ENCODE results near the gene NPAS3. TPM values are rescaled to one million over a fixed set of nuclear protein-coding genes. Genes with fewer than 3 reads are reported as not detected.

The NPAS3 gene
- total and polyA plus RNA-seq, 2 of the 8 experiments (the other 6 are each of a cell fraction or from before 2014, with no cell fraction given) = 0.11 to 0.60 TPM

GRCh38 chr14:33774723-33775470, 836.2 kb downstream of the NPAS3 start:
- POLR2A ChIA-PET (ENCODE audit: partially characterized antibody) = no interaction called here

More at GRCh38 chr14:33774723-33775470, 836.2 kb downstream of the NPAS3 start:
- Histone ChIP-seq H3K9me3 (ENCODE audit: insufficient read depth in 2 of 2, low read depth in 1 of 2, low read length in 1 of 2) (no peaks in the 10 kb centered on the region), H3K4me1 (replicated peaks in 1 of 4; ENCODE audit: control insufficient read depth in 3 of 4, insufficient read depth in 4 of 4, low read length in 3 of 4) (peaks cover 0 to 11% (median 0%) of the 10 kb centered on the region in 4 experiments; a peak in 2 of 7 replicates), H2AK5ac (ENCODE audit: low read depth, low read length) (no peak overlapping the region), H2BK20ac (ENCODE audit: low read length) (no peak overlapping the region), H3K9ac (replicated peaks in 1 of 4; ENCODE audit: extremely low read depth in 1 of 4, low read depth in 3 of 4, low read length in 3 of 4) (no peak overlapping the region; a peak in 1 of 7 replicates), H4K20me1 (replicated peaks in 1 of 2; ENCODE audit: control insufficient read depth in 1 of 2, insufficient read depth in 2 of 2, low read length in 2 of 2) (no peaks in the 10 kb centered on the region), H4K91ac (replicated peaks; ENCODE audit: insufficient read length, low read length) (no peak overlapping the region), H3K18ac (ENCODE audit: extremely low read depth, low read length) (no peak overlapping the region), H3K56ac (replicated peaks; ENCODE audit: insufficient read length, low read depth, low read length) (no peak overlapping the region), H3K4me2 (ENCODE audit: insufficient read depth in 1 of 2, low read depth in 2 of 2, low read length in 2 of 2) (no peak overlapping the region), H3K23ac (ENCODE audit: insufficient read length) (no peak overlapping the region), H3K27ac (ENCODE audit: low read depth, low read length) (no peak overlapping the region), H2BK15ac (ENCODE audit: low read length) (no peak overlapping the region), H2BK5ac (ENCODE audit: low read depth, low read length) (no peak overlapping the region), H3K23me2 (ENCODE audit: low read depth, low read length) (no peaks in the 10 kb centered on the region), H2BK12ac (ENCODE audit: low read depth, low read length) (no peak overlapping the region), H3K79me1 (ENCODE audit: low read depth, low read length) (no peaks in the 10 kb centered on the region), H3K36me3 (ENCODE audit: control insufficient read depth in 2 of 4, insufficient read depth in 4 of 4, low read length in 3 of 4) (no peaks in the 10 kb centered on the region), H3K4ac (replicated peaks; ENCODE audit: insufficient read length, low read depth, low read length) (no peak overlapping the region), H4K5ac (ENCODE audit: insufficient read length, low read depth, low read length) (no peak overlapping the region), H2AFZ (ENCODE audit: low read length) (no peak overlapping the region), H3K4me3 (ENCODE audit: extremely low read depth in 1 of 4, insufficient read depth in 2 of 4, low read depth in 3 of 4, low read length in 4 of 4) (no peak overlapping the region), H2BK120ac (replicated peaks; ENCODE audit: low read depth, low read length) (no peak overlapping the region), H3K27me3 (replicated peaks in 1 of 4; ENCODE audit: control insufficient read depth in 3 of 4, extremely low read depth in 1 of 4, insufficient read depth in 3 of 4, low read length in 3 of 4) (no peaks in the 10 kb centered on the region), H3K79me2 (ENCODE audit: control insufficient read depth in 1 of 2, insufficient read depth in 2 of 2, low read length in 2 of 2) (no peaks in the 10 kb centered on the region), H3K14ac (ENCODE audit: insufficient read length) (no peak overlapping the region), H4K8ac (ENCODE audit: extremely low read depth, insufficient read depth, low read length) (no peak overlapping the region)
- DNase-seq (ENCODE audit: low read depth in 1 of 2, low spot score in 2 of 2) (no peak), FAIRE-seq (no peak)
- CTCF ChIA-PET (ENCODE audit: partially characterized antibody) = interaction anchor here (1.1 to 1.9 kb wide), 2 partner anchors 18 to 21 kb away, joined by 3 to 7 read pairs; no protein-coding TSS in a partner anchor
- WGBS, 2 experiments (ENCODE audit: extremely low coverage in 1 of 2, insufficient coverage in 1 of 2, insufficient read length in 1 of 2, insufficient replicate concordance in 2 of 2, low coverage in 1 of 2, low lambda C conversion rate in 2 of 2, missing lambda C conversion rate in 1 of 2) = 91% methylated on average over 11 of the region's 11 CpGs; no CpG with 5 or more reads in 1 of the 2 experiments
- no peak for TF ChIP-seq POLR2AphosphoS5 (IDR thresholded peaks at IDR 0.05; ENCODE audit: low read depth, low read length)
- TF ChIP-seq SIRT6 (IDR thresholded peaks at IDR 0.05; ENCODE audit: low read length) = no peak
- no peak for TF ChIP-seq SUZ12 (IDR thresholded peaks at IDR 0.05; ENCODE audit: low read length)
- TF ChIP-seq SP2 (IDR thresholded peaks at IDR 0.05; ENCODE audit: low read length) = no peak

Measured in H1 (cell line).